Eye (tissue), 1 donor: ENCODE measurements around the gene PCDH19.
"Not testable (repeated sequence)": the region's sequence is repeated elsewhere in the genome, so short reads cannot be mapped to it uniquely, and the experiment has no call there.

ENCODE experiments used
- DNase-seq: peaks from one replicate; pipeline ENCODE4 v3.0.0-alpha.2; 2015

PCDH19 gene, protein sequence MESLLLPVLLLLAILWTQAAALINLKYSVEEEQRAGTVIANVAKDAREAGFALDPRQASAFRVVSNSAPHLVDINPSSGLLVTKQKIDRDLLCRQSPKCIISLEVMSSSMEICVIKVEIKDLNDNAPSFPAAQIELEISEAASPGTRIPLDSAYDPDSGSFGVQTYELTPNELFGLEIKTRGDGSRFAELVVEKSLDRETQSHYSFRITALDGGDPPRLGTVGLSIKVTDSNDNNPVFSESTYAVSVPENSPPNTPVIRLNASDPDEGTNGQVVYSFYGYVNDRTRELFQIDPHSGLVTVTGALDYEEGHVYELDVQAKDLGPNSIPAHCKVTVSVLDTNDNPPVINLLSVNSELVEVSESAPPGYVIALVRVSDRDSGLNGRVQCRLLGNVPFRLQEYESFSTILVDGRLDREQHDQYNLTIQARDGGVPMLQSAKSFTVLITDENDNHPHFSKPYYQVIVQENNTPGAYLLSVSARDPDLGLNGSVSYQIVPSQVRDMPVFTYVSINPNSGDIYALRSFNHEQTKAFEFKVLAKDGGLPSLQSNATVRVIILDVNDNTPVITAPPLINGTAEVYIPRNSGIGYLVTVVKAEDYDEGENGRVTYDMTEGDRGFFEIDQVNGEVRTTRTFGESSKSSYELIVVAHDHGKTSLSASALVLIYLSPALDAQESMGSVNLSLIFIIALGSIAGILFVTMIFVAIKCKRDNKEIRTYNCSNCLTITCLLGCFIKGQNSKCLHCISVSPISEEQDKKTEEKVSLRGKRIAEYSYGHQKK (N-terminal part only)

DNA sequence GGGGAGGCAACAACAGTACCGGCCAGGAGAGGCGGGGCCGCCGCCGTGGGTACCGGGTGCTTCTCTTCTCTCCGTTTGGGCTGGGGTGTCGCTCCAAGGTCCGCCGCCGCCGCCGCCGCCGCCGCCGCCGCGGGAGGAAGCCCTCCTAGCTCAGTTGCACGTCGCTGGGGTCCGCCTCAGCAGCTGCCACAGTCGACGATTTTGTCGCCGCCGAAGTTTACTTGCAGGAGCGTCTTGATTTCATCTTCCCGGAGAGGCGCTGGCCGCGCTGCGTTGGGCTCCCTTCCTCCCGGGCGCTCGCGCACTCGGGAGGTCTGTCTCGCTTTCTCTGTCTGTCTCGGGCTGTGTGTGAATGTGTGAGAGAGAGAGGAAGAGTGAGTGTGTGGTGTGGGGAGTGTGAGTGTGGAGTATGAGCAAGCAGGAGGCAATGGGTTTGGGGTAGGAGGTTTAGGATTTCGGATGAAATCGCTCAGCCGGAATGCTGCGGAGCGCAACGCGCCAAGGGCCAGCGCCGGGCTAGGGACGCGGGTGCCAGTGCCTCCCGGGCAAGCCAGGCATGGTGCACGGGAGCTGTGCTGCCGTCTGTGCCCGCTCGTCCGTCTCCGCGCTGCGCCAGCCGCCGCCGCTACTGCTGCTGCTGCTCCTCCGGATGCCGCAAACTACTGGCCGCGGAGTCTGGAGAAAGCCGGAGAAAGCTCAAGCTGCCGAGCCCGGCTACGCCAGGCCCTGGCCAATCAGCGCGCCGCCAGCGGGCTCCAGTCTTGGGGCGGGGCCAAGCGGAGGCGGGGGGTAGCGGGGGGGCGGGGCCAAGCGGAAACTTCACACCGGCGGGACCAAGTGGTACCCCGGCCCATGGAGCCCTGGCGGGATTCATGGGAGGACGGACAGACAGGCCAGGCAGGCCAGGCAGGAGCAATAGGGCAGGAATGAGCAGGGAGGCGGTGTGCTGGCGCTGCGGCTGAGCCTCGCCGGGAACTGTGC lies at the start of gene PCDH19:
PCDH19 (minus strand) TSS at position 664 of the 981 bp plus-strand sequence. CDS start 1,676 bp downstream, outside the sequence.
- peak; percentile 87 for DNase-seq

DNA sequence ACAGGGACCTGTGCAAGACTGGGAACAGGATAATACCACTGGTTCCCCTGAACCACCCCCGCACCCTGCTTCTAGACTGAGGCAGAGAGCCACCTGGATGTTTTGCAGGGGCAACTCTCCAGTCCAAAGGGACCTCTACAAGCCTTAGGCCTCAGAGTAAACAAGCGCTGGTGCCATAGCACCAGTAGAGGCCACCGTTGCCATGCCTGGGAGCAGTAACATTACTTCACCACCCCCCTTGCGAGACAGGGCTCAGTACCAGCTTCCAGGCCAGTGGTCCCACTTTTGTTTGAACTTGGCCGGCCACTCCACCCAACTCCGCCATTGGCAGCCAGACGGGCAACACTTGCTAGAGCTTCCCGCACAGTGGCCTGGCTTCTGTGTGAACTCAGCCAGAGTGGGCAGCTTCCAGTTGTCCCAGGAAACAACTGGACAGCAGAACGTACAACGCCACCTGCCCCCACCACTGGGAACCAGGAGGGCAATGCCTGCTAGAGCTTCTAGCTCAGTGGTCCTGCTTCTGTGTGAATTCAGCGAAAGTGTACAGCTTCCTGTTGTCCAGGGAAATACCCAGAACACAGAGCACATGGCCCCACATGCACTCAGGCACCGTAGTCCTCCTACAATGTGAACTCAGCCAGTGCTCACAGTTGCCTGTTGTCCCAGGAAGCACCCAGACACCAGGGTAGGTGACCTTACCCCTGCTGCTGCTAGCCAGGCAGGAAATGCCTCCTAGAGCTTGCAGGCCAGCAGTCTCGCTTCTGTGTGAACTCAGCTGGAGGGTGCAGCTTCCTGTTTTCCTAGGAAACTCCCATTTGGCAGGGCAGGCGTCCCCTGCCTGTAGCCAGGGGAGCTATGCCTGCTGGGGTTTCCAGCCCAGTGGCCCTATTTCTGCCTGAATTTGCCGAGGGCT lies 39.9 kb upstream of the PCDH19 start:
- no peak for DNase-seq

DNA sequence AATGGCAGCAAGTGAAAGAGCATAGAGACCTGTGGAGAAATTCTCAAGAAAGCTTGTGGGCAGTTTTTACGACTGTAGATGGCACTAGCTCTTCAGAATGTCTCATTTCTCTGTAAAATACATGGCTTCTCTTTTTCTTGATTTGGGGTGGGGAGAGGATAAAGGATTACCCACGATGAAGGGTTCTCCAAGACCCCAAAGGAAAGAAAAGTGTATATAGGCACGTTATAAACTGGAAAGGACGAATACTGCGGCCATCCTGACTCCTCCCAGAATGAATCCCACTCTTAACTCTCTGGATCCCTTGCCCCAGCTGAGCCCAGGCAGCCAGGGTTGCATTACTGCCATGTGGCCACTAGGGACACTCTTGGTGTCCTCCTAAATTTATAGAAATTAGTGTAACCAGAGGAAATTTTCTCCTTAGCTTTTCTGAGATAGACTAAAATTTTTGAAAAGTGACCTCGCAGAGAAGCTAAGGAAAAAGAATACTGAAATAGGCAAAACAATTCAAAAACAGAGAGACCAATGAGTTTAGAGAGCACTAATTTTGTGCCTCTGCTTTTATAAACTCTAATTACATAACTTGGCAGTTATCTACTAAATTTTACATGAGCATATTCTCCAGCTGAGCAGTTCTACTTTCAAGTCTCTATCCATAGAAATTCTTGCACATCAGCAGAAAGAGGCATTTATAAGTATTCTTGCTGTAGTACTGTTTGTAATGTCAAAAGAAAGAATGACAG lies 37.8 kb upstream of the PCDH19 start:
- peak; percentile 66 for DNase-seq

DNA sequence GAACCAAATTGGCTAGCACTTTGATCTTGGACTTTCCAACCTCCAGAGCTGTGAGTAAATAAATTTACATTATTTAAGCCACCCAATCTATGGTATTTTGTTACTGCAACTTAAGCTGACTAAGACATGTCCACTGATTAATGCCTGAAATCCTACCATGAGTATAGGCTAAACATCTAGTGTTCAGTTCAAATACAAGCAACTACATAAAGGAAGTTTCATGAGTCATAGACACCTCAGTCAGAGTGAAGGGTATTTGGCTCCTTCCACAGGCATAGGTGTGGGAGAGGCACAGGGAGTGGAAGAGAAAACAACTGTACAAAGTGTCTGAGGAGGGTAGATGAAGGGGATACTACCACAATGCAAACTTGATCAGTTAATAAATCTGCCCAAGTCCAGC lies 35.5 kb upstream of the PCDH19 start:
- DNase-seq, result no peak

DNA sequence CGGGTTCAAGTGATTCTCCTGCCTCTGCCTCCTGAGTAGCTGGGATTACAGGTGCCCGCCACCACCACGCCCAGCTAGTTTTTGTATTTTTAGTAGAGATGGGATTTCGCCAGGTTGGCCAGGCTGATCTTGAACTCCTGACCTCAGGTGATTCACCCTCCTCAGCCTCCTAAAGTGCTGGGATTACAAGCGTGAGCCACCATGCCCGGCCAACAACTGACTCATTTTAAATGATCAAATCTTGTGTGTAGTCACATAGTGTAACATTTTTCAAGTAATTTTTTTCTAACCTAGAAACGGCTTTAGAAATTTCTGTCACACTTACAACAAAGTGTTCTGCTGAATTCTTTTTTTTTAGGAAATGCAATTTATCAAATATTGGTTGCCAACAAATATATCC lies 31.2 kb upstream of the PCDH19 start:
- DNase-seq, result not testable (repeated sequence)

DNA sequence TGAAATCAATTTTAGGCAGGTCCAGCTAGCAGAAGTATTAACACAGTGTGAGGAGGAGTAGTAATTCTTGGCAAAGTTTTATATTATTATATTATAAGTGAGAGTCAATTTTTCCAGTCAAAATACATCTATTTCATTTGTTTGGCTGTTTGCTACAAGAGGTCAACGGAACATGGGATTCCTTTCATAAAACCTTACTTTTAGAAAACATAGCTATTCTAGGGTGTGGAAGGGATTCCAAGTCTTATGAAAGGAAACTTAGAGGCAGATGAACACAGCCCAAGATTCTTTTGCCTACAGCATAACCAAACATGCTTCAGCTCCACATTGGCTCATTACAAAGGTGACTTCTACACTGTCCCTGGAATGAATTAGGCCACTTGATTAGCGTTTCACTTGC lies 29.9 kb upstream of the PCDH19 start:
- DNase-seq, result no peak

DNA sequence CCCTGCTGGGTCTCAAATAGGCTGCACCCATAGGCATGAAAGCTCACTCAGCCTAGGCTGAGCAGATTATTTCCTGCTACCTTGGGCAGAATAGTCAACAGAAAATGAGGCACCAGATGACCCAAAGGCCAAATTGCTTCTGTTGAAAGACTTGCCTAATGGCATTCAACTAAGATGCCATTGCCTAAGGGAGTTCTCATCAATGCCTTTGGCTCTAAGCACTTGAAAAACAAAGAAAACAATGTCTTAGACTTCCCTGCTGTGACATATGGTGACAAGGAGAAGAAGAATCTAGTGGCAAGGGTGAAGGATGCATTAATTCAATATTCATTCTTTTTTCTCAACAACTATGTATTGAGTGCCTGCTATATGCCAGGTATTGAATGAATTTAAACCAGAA lies 25.7 kb upstream of the PCDH19 start:
- DNase-seq, result no peak

DNA sequence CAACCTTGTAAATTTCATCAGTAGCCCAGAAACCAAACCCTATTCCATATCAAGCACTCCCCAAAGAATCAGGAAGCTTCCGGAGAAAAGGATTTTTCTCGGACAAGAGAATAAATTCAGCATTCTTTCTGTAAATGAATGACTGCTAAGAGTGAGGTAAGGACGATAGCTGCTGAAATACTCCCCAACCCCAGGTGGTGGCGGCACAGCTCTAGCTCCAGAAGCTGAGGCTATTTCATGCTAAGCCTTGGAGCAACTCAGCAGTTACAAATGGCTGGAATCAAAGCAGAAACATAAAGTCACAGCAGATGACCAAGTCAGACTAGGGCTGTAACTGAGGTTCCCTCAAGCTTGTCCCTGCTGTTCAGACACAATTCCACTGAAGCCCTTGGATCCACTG lies 13.9 kb upstream of the PCDH19 start:
- DNase-seq, result no peak

DNA sequence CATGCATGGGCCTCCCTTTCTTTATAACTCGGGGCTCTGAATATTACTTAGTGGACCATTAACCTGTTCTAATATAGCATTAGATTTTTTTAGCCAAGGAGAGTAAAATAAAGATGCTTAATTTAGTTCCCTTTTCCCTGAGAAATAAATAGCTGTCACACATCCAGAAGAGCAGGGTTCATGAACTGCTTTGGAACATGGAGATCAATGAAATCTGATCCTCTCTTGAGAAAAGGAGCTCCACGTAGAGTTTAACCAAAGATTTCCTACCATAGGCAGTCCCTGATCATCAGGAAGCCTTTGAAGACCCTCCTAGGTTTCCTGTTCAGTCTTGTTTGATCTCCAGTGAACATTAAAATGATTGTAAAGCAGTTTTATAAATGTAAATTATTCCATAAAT lies 8.5 kb upstream of the PCDH19 start:
- DNase-seq, result no peak

DNA sequence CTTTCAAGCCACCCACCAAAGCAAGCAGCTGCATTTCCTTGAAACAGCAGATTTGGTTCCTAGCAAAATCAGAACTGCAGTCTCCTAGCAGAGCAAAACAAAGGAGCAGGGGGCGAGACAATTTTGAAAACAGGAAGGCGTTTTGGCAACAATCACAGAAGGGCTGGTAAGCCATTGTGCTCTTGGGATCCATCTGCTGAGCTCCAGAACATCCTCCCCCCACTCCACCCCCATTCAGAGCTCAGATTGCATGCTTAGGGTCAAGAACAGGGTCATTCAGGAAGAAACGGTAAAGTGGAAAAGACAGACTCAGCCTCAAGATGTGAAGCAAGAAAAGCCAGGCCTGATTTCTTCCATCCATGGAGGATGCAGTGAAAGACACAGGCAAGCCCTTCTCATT lies 7.6 kb upstream of the PCDH19 start:
- DNase-seq, result peak; percentile 69

DNA sequence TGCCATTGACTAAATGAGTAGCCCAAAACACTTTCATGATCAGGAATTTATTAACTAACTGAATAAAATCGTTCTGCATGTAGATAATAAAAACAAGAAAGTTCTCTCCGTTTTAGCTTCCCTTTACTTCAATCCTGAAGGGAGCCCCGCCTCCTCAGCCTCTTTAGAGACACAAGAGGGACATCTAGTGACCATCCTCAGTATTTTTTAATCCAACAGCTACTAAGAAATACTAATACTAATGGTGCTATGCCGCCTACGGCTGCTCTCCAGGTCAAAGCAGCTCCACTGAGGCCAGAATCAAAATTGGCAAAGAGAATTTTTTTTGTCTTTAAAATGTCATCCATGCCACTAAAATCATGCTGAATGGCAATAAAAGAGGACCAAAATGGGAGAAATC lies 3.2 kb upstream of the PCDH19 start:
- DNase-seq, result peak; percentile 87

DNA sequence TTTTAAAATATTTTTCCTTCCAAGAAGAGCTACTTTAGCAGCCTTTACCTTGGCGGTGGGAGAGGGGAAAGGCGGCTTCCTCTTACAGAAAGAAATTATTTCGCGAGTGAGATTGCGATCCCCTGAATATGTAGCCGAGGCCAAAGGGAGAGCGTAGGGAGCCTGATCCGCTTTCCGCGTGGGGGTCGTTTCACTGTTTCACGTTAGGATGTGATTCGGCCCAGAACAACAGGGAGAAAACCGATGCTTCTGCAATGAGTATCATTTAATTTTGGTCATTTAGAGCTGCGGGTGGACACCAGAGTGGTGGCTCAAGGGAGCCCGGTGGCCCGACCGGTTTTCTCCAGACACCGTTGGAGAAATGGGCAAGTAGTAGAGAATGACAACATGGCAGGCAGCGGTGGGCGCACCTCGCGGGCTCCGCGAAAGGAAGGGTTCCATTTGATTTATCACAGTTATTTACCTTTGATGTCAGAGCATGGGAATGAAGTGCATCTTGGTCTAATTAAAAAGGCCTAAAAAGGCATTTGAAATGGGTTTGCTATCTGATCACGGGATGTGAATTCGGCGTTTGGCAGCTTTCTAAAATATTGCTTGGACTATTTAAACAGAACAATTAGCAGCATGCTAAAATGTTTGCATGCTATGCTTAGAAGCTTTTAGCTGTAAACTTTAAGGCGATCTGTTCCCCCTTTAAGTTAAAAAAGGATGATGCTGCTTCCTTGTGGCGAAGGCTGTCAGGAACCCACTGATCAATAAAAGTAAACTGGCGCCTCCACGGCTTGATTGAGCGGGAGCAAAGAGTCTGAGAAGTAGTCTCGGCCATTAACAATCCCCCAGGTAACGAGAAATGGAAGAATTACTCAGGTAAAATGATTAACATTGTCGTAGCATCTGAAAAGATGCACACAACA lies 2.0 kb upstream of the PCDH19 start:
- DNase-seq, result peak; percentile 42

DNA sequence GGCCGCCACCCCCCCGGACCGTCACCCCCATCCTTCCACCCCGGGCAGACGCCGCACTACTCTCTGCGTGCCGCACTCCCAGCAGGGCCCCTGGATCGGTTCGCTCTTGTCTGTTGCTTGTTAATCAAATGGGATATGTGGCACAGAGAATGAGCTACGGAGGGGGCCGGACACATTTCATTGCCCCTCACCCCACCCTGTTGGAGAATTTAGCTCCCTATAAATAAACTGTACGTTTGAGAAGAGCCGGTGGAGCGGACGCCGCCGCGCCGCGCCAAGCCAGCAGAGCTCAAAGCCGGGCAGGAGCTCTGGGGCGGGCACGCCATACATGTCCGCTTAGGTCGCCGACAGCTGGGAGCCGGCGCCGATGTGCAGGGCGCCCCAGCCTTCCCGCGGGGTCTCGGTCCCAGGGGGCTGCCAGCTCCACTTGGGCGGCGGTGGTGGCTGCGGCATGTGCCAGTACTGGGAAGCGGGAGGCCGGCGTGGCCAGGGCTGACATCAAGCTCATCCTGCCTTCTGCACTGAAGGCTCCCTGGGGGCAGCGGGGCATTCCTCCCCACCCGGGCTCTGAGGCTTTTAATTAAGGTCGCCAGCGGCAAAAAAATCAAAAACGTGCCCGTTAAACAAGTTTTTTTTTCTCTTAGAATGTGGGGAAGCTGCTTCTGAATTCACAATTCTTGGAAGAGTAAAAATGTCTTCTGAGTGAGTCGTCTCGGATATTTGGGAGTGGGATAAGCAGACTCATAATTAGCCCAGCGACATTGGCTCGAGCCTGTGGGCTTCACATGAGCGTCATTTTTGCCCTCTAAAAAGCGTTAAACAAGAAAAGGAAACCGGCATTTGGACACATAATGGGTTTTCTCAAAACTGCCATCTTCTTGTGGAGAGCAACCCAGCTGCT lies 1.1 kb upstream of the PCDH19 start:
- DNase-seq, result peak; percentile 71

DNA sequence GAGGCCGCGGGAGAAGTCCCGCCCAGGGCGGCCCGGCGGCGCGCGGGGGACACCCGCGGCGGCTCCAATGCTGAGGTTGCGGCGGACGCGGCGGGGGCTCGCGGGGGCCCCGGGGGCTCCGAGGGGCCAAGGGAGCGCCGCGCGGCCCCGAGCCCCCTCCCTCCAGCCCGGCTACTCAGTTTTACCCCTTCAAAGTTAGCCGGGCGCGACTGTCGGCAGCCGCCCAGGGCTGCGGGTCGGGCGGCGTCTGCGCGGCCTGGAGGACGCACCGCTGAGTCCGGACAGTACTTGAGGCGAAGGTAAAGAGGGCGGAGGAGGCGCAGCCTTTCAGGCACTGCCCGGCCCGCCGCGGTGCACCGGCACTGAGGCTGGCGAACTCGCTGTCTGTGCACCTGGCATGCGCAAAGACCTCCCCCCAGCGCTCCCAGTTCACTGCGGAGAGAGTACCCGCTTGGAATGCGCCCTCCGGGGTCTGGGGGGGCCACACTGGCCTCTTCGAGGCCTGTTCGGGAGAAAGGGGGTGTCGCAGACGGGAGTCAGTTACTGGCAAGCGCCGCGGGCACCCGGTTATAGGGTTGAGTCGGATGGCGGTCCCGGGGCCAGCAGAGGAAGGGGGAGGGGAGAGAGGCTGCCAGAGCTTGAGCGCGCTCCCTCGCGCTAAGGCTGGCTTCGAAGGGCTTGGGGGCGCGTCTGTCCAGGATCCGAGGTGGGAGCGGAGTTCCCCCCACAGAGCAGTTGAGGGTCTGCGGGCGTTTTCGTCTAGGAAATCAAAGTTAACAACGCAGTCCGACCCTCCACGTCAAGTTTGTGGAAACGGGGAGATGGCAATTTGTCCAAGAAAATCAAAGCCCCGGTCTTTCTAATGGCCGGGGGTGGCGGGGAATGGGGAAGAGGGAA lies 1.1 kb downstream of the PCDH19 start:
- peak; percentile 68 for DNase-seq

DNA sequence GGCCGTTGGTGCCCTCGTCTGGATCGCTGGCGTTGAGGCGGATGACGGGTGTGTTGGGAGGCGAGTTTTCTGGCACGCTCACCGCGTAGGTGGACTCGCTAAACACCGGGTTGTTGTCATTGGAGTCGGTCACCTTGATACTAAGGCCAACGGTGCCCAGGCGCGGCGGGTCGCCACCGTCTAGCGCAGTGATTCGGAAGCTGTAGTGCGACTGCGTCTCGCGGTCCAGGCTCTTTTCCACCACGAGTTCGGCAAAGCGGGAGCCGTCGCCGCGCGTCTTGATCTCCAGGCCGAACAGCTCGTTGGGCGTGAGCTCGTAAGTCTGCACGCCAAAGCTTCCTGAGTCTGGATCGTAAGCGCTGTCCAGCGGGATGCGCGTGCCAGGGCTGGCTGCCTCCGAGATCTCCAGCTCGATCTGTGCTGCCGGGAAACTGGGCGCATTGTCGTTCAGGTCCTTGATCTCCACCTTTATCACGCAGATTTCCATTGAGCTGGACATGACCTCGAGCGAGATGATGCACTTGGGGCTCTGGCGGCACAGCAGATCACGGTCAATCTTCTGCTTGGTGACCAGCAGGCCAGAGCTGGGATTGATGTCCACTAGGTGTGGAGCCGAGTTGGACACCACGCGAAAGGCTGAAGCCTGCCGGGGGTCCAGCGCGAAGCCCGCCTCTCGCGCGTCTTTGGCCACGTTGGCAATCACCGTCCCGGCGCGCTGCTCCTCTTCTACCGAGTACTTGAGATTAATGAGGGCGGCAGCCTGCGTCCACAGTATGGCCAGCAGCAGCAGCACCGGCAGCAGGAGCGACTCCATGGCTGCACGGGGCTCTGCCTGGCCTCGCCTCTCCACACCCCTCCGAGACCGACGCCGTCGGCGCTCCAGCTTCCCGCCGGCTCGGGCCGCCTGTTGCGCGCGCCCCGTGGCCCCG lies 2.0 kb downstream of the PCDH19 start:
- DNase-seq, result peak; percentile 62

DNA sequence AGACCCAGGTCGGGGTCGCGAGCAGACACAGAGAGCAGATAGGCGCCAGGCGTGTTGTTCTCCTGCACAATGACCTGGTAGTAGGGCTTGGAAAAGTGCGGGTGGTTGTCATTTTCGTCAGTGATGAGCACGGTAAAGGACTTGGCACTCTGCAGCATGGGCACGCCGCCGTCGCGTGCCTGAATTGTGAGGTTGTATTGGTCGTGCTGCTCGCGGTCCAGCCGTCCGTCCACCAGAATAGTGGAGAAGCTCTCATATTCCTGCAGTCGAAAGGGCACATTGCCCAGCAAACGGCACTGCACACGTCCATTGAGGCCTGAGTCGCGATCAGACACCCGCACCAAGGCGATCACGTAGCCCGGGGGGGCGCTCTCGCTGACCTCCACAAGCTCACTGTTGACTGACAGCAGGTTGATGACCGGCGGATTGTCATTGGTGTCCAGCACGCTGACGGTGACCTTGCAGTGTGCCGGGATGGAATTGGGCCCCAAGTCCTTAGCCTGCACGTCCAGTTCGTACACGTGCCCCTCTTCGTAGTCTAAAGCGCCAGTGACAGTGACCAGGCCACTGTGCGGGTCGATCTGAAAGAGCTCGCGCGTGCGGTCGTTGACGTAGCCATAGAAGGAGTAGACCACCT lies 2.8 kb downstream of the PCDH19 start:
- DNase-seq, result peak; percentile 58
